Osteocyte (in vitro differentiated cells): ENCODE data around the gene CRIP1. TPM values are rescaled to one million over a fixed set of nuclear protein-coding genes. Genes with fewer than 3 reads are reported as not detected.

Experiments used
- DNase-seq: peaks from one replicate; pipeline ENCODE4 v3.0.0; 2021; ENCODE audit warnings: mixed read lengths; ENCODE audit not compliant: unreplicated experiment; ENCODE audit errors: extremely low spot score
- H3K27ac Mint-ChIP-seq: one replicate; pipeline ENCODE4 v1.8.0; 2021; ENCODE audit warnings: mild to moderate bottlenecking, mixed read lengths; ENCODE audit not compliant: unreplicated experiment
- H3K27me3 Mint-ChIP-seq: one replicate; pipeline ENCODE4 v1.8.0; 2021; ENCODE audit warnings: mixed read lengths; ENCODE audit not compliant: unreplicated experiment
- H3K36me3 Mint-ChIP-seq: one replicate; pipeline ENCODE4 v1.8.0; 2021; ENCODE audit warnings: mixed read lengths; ENCODE audit not compliant: unreplicated experiment
- H3K4me1 Mint-ChIP-seq: one replicate; pipeline ENCODE4 v1.8.0; 2021; ENCODE audit warnings: mixed read lengths; ENCODE audit not compliant: unreplicated experiment
- H3K4me3 Mint-ChIP-seq: one replicate; pipeline ENCODE4 v1.8.0; 2021; ENCODE audit warnings: mild to moderate bottlenecking, moderate library complexity, mixed read lengths; ENCODE audit not compliant: unreplicated experiment
- H3K9me3 Mint-ChIP-seq: one replicate; pipeline ENCODE4 v1.8.0; 2021; ENCODE audit warnings: mixed read lengths; ENCODE audit not compliant: unreplicated experiment
- CTCF ChIP-seq: fragments of 200-600 bp; sonication (generic); IDR thresholded peaks from 2 replicates; pipeline ENCODE4 v1.5.0; 2021; ENCODE audit warnings: antibody characterized with exemption, mild to moderate bottlenecking, moderate library complexity
- total RNA-seq: library from RNA; stranded (reverse); gene quantifications from 2 replicates; pipeline ENCODE4 v1.2.1, GENCODE V29; 2021

Gene CRIP1
- total RNA-seq, 1 donor from 2014 or later: 31.0 TPM

DNA sequence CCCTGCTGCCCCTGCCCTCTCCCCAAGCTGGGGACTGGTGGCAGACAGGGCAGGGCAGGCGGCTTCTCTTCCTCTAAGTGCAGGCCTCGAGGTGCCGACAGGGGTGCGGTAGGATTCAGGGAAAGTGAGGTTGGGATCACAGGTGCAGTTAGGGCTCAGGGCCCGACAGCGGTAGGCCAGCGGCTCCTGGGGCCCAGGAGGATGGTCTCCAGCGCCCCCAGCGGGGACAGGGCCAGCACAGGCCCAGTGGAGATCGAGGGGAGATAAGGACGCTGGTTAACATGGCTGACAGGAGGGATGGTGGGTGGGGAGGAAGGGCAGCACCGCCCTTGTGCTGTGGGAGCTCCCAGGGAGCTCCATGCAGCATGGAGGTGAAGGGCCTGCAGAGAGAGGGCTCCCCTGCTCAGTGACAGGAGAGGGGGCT lies 935 bp upstream of the CRIP1 start:
- H3K4me3 Mint-ChIP-seq: no peak overlapping the region
- no peak for DNase-seq
- H3K27me3 Mint-ChIP-seq: no peaks in the 10 kb centered on the region
- peaks cover 55% of the 10 kb centered on the region for H3K4me1 Mint-ChIP-seq
- no peaks in the 10 kb centered on the region for H3K9me3 Mint-ChIP-seq
- H3K36me3 Mint-ChIP-seq: no peaks in the 10 kb centered on the region
- peak; percentile 43 for TF ChIP-seq CTCF
- peak overlapping the region; percentile 60 for H3K27ac Mint-ChIP-seq

DNA sequence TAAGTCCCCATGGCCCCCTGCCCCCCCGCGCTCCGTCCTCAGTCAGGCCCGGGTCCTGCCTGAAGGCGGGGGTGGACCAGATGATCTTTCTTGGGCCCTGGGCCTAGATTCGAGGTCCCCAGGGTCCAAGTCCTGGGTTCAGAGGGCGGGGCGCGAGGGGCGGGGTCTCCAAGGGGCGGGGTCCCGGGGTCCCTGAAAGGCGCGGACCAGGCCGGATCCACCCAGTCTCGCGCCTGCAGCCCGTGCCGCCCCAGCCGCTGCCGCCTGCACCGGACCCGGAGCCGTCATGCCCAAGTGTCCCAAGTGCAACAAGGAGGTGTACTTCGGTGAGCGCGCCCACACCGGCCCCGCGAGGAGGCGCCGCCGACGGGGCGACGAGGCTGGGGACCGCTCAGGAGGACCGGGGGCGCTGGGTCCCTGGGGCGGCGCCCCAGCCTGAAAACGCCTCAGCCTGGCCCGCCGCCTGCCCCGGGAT lies 325 bp downstream of the CRIP1 start:
- TF ChIP-seq CTCF: no peak
- H3K27ac Mint-ChIP-seq: no peak overlapping the region
- no peak for DNase-seq
- H3K4me1 Mint-ChIP-seq: peaks cover 48% of the 10 kb centered on the region
- H3K27me3 Mint-ChIP-seq: no peaks in the 10 kb centered on the region
- no peaks in the 10 kb centered on the region for H3K9me3 Mint-ChIP-seq
- no peaks in the 10 kb centered on the region for H3K36me3 Mint-ChIP-seq
- no peak overlapping the region for H3K4me3 Mint-ChIP-seq

DNA sequence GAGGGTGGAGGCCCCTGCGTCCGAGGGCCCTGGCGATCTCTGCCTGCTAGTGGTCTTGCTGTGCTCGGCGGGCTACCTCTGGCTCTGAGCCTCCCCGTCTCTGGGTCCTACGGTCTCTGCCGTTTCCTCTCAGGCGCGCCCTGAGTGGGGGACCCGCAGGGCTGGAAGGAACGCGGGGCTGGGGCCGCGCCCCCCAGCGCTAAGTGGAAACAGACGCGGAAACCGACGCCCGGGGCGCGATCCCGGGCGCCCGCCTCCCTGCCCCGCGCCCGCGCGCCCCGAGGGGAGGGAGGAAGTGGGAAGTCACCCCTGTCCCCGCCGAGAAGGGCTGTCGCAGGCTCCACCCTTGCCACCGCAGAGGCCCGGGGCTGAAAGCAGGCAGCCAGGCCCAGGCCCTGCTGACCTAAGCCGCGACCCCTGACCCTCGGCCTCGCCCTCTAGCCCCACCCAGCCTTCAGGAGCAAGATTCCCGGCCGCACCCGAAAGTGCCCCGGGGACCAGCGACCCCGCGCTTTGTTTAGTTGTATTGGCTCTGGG lies 831 bp downstream of the CRIP1 start:
- H3K4me3 Mint-ChIP-seq: no peak overlapping the region
- H3K27me3 Mint-ChIP-seq: no peaks in the 10 kb centered on the region
- H3K9me3 Mint-ChIP-seq: no peaks in the 10 kb centered on the region
- H3K36me3 Mint-ChIP-seq: no peaks in the 10 kb centered on the region
- no peak for DNase-seq
- peaks cover 44% of the 10 kb centered on the region for H3K4me1 Mint-ChIP-seq
- TF ChIP-seq CTCF: no peak
- peak overlapping the region; percentile 41 for H3K27ac Mint-ChIP-seq

GRCh38 chr14:105487986-105488777 lies 1.5 kb downstream of the CRIP1 start:
- TF ChIP-seq CTCF: no peak
- no peaks in the 10 kb centered on the region for H3K36me3 Mint-ChIP-seq
- H3K27ac Mint-ChIP-seq: peak overlapping the region; percentile 52
- H3K4me3 Mint-ChIP-seq: no peak overlapping the region
- H3K9me3 Mint-ChIP-seq: no peaks in the 10 kb centered on the region
- H3K27me3 Mint-ChIP-seq: no peaks in the 10 kb centered on the region
- no peak for DNase-seq
- peaks cover 37% of the 10 kb centered on the region for H3K4me1 Mint-ChIP-seq

- no peaks in the 10 kb centered on the region for H3K36me3 Mint-ChIP-seq
- no peak for TF ChIP-seq CTCF
- H3K9me3 Mint-ChIP-seq: no peaks in the 10 kb centered on the region
- no peak for DNase-seq
- peak overlapping the region; percentile 68 for H3K4me3 Mint-ChIP-seq
- peak overlapping the region; percentile 84 for H3K27ac Mint-ChIP-seq
- H3K4me1 Mint-ChIP-seq: peaks cover 33% of the 10 kb centered on the region
- no peaks in the 10 kb centered on the region for H3K27me3 Mint-ChIP-seq
These were observed 2.3 kb downstream of the CRIP1 start for GRCh38 chr14:105488781-105489541.
